Esophagus muscularis mucosa (tissue), 4 donors: ENCODE results near the gene SETD7. TPM values are rescaled to one million over a fixed set of nuclear protein-coding genes. Genes with fewer than 3 reads are reported as not detected.
"Not testable (repeated sequence)": the region's sequence is repeated elsewhere in the genome, so short reads cannot be mapped to it uniquely, and the experiment has no call there.

ENCODE experiments used
- DNase-seq: peaks from one replicate; pipeline ENCODE4 v3.0.0-alpha.2; 2017; ENCODE audit errors: extremely low spot score
- H3K27ac ChIP-seq, 4 donors: fragments of 200-600 bp; sonication (generic); replicated peaks in 1 of 4; 1 replicate in 3 of 4; 2 replicates in 1 of 4; pipeline ENCODE4 v1.5.1; 2016 to 2019; ENCODE audit warnings: mild to moderate bottlenecking in 1 of 4
- H3K27me3 ChIP-seq, 4 donors: fragments of 200-600 bp; sonication (generic); one replicate each; pipeline versions ENCODE4 v1.5.1 to v1.6.0; 2016 to 2019
- H3K36me3 ChIP-seq, 4 donors: fragments of 200-600 bp; sonication (generic); one replicate each; pipeline ENCODE4 v1.5.1; 2016 to 2019
- H3K4me1 ChIP-seq, 4 donors: fragments of 200-600 bp; sonication (generic); one replicate each; pipeline ENCODE4 v1.5.1; 2016 to 2019
- H3K4me3 ChIP-seq, 4 donors: fragments of 200-600 bp; sonication (generic); 1 replicate in 2 of 4; 2 replicates in 2 of 4; pipeline ENCODE4 v1.5.1; 2016 to 2019; ENCODE audit warnings: mild to moderate bottlenecking in 4 of 4, moderate library complexity in 1 of 4
- H3K9me3 ChIP-seq, 4 donors: fragments of 200-600 bp; sonication (generic); 1 replicate in 3 of 4; 2 replicates in 1 of 4; pipeline ENCODE4 v1.5.1; 2016 to 2019
- CTCF ChIP-seq, 3 experiments: fragments of 200-600 bp in 2 of 3; fragments of 450-650 bp in 1 of 3; sonication (generic) in 2 of 3; IDR thresholded peaks; one replicate each; pipeline ENCODE4 v1.5.1; 2017 to 2019; ENCODE audit warnings: antibody characterized with exemption in 3 of 3, mild to moderate bottlenecking in 2 of 3, moderate library complexity in 1 of 3
- EP300 ChIP-seq: sonication (generic); formaldehyde crosslinking; IDR thresholded peaks from one replicate; pipeline ENCODE4 v1.6.1; 2017; ENCODE audit warnings: antibody characterized with exemption
- POLR2A ChIP-seq: fragments of 450-650 bp; IDR thresholded peaks from one replicate; pipeline ENCODE4 v1.6.1; 2017; ENCODE audit warnings: antibody characterized with exemption, moderate library complexity, mild to moderate bottlenecking, low read depth
- POLR2AphosphoS5 ChIP-seq, 2 donors: sonication (generic); formaldehyde crosslinking; IDR thresholded peaks; one replicate each; pipeline ENCODE4 v1.6.1; 2017; ENCODE audit warnings: antibody characterized with exemption in 2 of 2
- WGBS: methylation state at CpG from one replicate; pipeline ENCODE4 v1.1.5; 2018; 5-methylcytosine and 5-hydroxymethylcytosine counted together
- intact Hi-C: fragments of 100-400 bp; cut with DNase I; formaldehyde crosslinking; loops from one replicate; pipeline ENCODE4 v1.15.1; 2023
- total RNA-seq, 4 donors: library from RNA; depleted of rRNA; stranded (reverse); fragments of >200 nt; gene quantifications; one replicate each; pipeline versions ENCODE4 v1.1.0 to v1.2.1, GENCODE V29; 2016

Gene SETD7
- total RNA-seq, 4 donors from 2014 or later, result 54.4 to 96.0 (median 63.9) TPM

- Histone ChIP-seq H3K36me3 (peaks cover 5 to 13% (median 12%) of the 10 kb centered on the region in 4 donors), H3K4me1 (peaks cover 0 to 6% (median 3%) of the 10 kb centered on the region in 4 donors), H3K27me3 (no peaks in the 10 kb centered on the region), H3K9me3 (no peaks in the 10 kb centered on the region), H3K4me3 (no peak overlapping the region), H3K27ac (no peak overlapping the region)
- intact Hi-C loops, result no loop called here
- no peak for TF ChIP-seq POLR2A
- no peak for TF ChIP-seq POLR2AphosphoS5 (IDR thresholded peaks at IDR 0.05)
- no peak for TF ChIP-seq EP300
- TF ChIP-seq CTCF (IDR thresholded peaks at IDR 0.05), result no peak
- DNase-seq, result no peak
Observed at GRCh38 chr4:139470295-139470694, 85.7 kb downstream of the SETD7 start.

GRCh38 chr4:139469869-139470268, 86.2 kb downstream of the SETD7 start:
- DNase-seq, result no peak
- Histone ChIP-seq H3K36me3 (peaks cover 5 to 13% (median 12%) of the 10 kb centered on the region in 4 donors), H3K4me1 (peaks cover 0 to 6% (median 3%) of the 10 kb centered on the region in 4 donors), H3K9me3 (no peaks in the 10 kb centered on the region), H3K27ac (no peak overlapping the region), H3K27me3 (no peaks in the 10 kb centered on the region), H3K4me3 (no peak overlapping the region)
- intact Hi-C loops, result no loop called here
- TF ChIP-seq POLR2AphosphoS5 (IDR thresholded peaks at IDR 0.05) (no peak), POLR2A (no peak), CTCF (IDR thresholded peaks at IDR 0.05) (no peak), EP300 (no peak)
- WGBS, result 89% methylated on average over 1 of the region's 1 CpG

GRCh38 chr4:139469216-139469615, 86.8 kb downstream of the SETD7 start:
- DNase-seq, result no peak
- peaks cover 5 to 13% (median 12%) of the 10 kb centered on the region in 4 donors for H3K36me3 ChIP-seq
- no peaks in the 10 kb centered on the region for H3K9me3 ChIP-seq
- no peaks in the 10 kb centered on the region for H3K27me3 ChIP-seq
- H3K4me3 ChIP-seq, result no peak overlapping the region
- WGBS, result 82% methylated on average over 2 of the region's 2 CpGs
- peaks cover 0 to 6% (median 3%) of the 10 kb centered on the region in 4 donors for H3K4me1 ChIP-seq
- TF ChIP-seq POLR2AphosphoS5 (IDR thresholded peaks at IDR 0.05) (no peak), EP300 (no peak), POLR2A (no peak), CTCF (IDR thresholded peaks at IDR 0.05) (no peak)
- intact Hi-C loops, result no loop called here
- no peak overlapping the region for H3K27ac ChIP-seq

- H3K4me1 ChIP-seq, H3K9me3 ChIP-seq, H3K27me3 ChIP-seq, DNase-seq, H3K4me3 ChIP-seq, H3K27ac ChIP-seq, intact Hi-C loops: not testable (repeated sequence)
- H3K36me3 ChIP-seq, result peaks cover 5 to 13% (median 12%) of the 10 kb centered on the region in 4 donors
Observed at GRCh38 chr4:139468756-139469155, 87.3 kb downstream of the SETD7 start.

GRCh38 chr4:139465922-139466321, 90.1 kb downstream of the SETD7 start:
- peaks cover 0 to 3% (median 0%) of the 10 kb centered on the region in 4 donors for H3K36me3 ChIP-seq
- H3K9me3 ChIP-seq, result no peaks in the 10 kb centered on the region
- no peaks in the 10 kb centered on the region for H3K27me3 ChIP-seq
- 65% methylated on average over 4 of the region's 4 CpGs for WGBS
- H3K27ac ChIP-seq, result no peak overlapping the region
- peaks cover 0 to 18% (median 12%) of the 10 kb centered on the region in 4 donors for H3K4me1 ChIP-seq
- DNase-seq, result no peak
- TF ChIP-seq CTCF (IDR thresholded peaks at IDR 0.05) (no peak), POLR2AphosphoS5 (IDR thresholded peaks at IDR 0.05) (no peak), EP300 (no peak), POLR2A (no peak)
- no peak overlapping the region for H3K4me3 ChIP-seq
- intact Hi-C loops, result no loop called here

- H3K4me1 ChIP-seq, result peaks cover 0 to 25% (median 15%) of the 10 kb centered on the region in 4 donors
- 100% methylated on average over 5 of the region's 5 CpGs for WGBS
- intact Hi-C loops, H3K4me3 ChIP-seq, H3K27me3 ChIP-seq, H3K36me3 ChIP-seq, H3K27ac ChIP-seq, DNase-seq, H3K9me3 ChIP-seq: not testable (repeated sequence)
Observed at GRCh38 chr4:139464512-139464911, 91.5 kb downstream of the SETD7 start.
